Panc1 (cell line): ENCODE measurements around the gene EYA2. TPM values are rescaled to one million over a fixed set of nuclear protein-coding genes. Genes with fewer than 3 reads are reported as not detected.
A peak's percentile ranks its signal among the peaks of the same experiment; 100 is the strongest.

Experiments used
- ATAC-seq: fragments of 200-7000 bp; cut with Tn5 transposase; 2 replicates; pipeline ENCODE4 v1.9.1; 2020; ENCODE audit warnings: mild to moderate bottlenecking, moderate library complexity
- BruUV-seq: library from RNA; stranded (reverse); fragments of 400-500 nt; replicated peaks from 2 replicates; lab custom pipeline; 2021; lab: Mats Ljungman, UMichigan
- CTCF ChIA-PET: fragments of 300-600 bp; sonication (Branson Sonifier 250); formaldehyde crosslinking; loops from one replicate; lab custom pipeline; 2022; ENCODE audit warnings: antibody characterized with exemption; lab: Charles Lee
- POLR2A ChIA-PET: fragments of 300-600 bp; sonication (Branson Sonifier 250); formaldehyde crosslinking; loops from one replicate; lab custom pipeline; 2022; ENCODE audit warnings: antibody characterized with exemption; lab: Charles Lee
- DNase-seq: peaks from one replicate; pipeline ENCODE4 v3.0.0-alpha.2; 2010; ENCODE audit warnings: low read depth, low spot score
- H3K27ac ChIP-seq: 2 replicates; pipeline ENCODE4 v1.5.1; 2011; ENCODE audit warnings: mild to moderate bottlenecking, low read length, inconsistent platforms
- H3K27me3 ChIP-seq: fragments of 200-500 bp; sonication (Bioruptor generic); 2 replicates; pipeline ENCODE4 v1.6.0; 2014; ENCODE audit warnings: low read length, inconsistent platforms; ENCODE audit not compliant: control insufficient read depth, insufficient read depth
- H3K36me3 ChIP-seq: fragments of 200-500 bp; sonication (Bioruptor generic); 2 replicates; pipeline ENCODE4 v1.5.1; 2014; ENCODE audit warnings: inconsistent platforms, mild to moderate bottlenecking, low read length, moderate library complexity; ENCODE audit not compliant: control insufficient read depth, insufficient read depth
- H3K4me1 ChIP-seq: 2 replicates; pipeline ENCODE4 v1.5.1; 2011; ENCODE audit warnings: inconsistent platforms, mild to moderate bottlenecking, low read length, moderate library complexity; ENCODE audit not compliant: control insufficient read depth, insufficient read depth
- H3K4me3 ChIP-seq, 2 experiments: 2 replicates each; pipeline ENCODE4 v1.5.1; 2011 to 2012; ENCODE audit warnings: low read depth in 2 of 2, low read length in 2 of 2, mild to moderate bottlenecking in 2 of 2, inconsistent platforms in 1 of 2, moderate library complexity in 1 of 2
- H3K9me3 ChIP-seq: fragments of 200-500 bp; sonication (Bioruptor generic); 2 replicates; pipeline ENCODE4 v1.5.1; 2014; ENCODE audit warnings: low read depth, mild to moderate bottlenecking, inconsistent platforms, low read length, moderate library complexity; ENCODE audit not compliant: control insufficient read depth, insufficient read depth
- POLR2AphosphoS5 ChIP-seq: IDR thresholded peaks from 2 replicates; pipeline ENCODE4 v1.6.1; 2012; ENCODE audit warnings: mild to moderate bottlenecking, low read depth, low read length, moderate library complexity
- SIN3A ChIP-seq: IDR thresholded peaks from 2 replicates; pipeline ENCODE4 v1.6.1; 2012; ENCODE audit warnings: low read depth, mild to moderate bottlenecking, low read length, moderate library complexity, borderline replicate concordance; ENCODE audit not compliant: insufficient read depth
- TCF7L2 ChIP-seq: IDR thresholded peaks from 2 replicates; pipeline ENCODE4 v1.6.1; 2011; ENCODE audit warnings: mild to moderate bottlenecking, low read depth, low read length, inconsistent platforms
- in situ Hi-C: cut with HindIII; loops from 2 replicates; pipeline ENCODE4 v1.10.0; 2016; ENCODE audit warnings: low sequenced_read_pairs, low pct_unique_long_range_greater_than_20kb
- intact Hi-C: fragments of 100-400 bp; cut with micrococcal nuclease; formaldehyde crosslinking; loops from one replicate; pipeline ENCODE4 v1.10.0; 2022; ENCODE audit not compliant: unreplicated experiment
- total RNA-seq: library from RNA; stranded (reverse); gene quantifications from one replicate; pipeline ENCODE4 v1.2.1, GENCODE V29; 2021; ENCODE audit not compliant: unreplicated experiment
- TF ChIP-seq, protein P1 (sequence below): fragments of 450-650 bp; IDR thresholded peaks from 2 replicates; pipeline ENCODE4 v1.5.1; 2017; ENCODE audit warnings: mild to moderate bottlenecking
- TF ChIP-seq, protein P2 (sequence below), 2 experiments: IDR thresholded peaks; 2 replicates each; pipeline ENCODE4 v1.6.1; 2011 to 2012; ENCODE audit warnings: low read depth in 2 of 2, control low read depth in 1 of 2, low read length in 1 of 2, mild to moderate bottlenecking in 1 of 2, moderate library complexity in 1 of 2; ENCODE audit not compliant: insufficient read depth in 1 of 2

EYA2 gene
- total RNA-seq, 1 experiment from 2014 or later, result 1.9 TPM

- 0 out of 2 replicates have a peak, but pooled peaks have one; percentile 29 for ATAC-seq
- Histone ChIP-seq H3K4me3 (no peak overlapping the region), H3K9me3 (no peaks in the 10 kb centered on the region), H3K27ac (no peak overlapping the region), H3K27me3 (no peaks in the 10 kb centered on the region), H3K36me3 (peaks cover 9% of the 10 kb centered on the region), H3K4me1 (no peaks in the 10 kb centered on the region)
- BruUV-seq, result no TSS peak
- in situ Hi-C loops (no loop called here), intact Hi-C loops (no loop called here)
- CTCF ChIA-PET, result interaction anchor here (1.3 kb wide), 1 partner anchor 163 kb away, joined by 4 read pairs; no protein-coding TSS in a partner anchor
- TF ChIP-seq SIN3A, result no peak
- TF ChIP-seq, protein P1, sequence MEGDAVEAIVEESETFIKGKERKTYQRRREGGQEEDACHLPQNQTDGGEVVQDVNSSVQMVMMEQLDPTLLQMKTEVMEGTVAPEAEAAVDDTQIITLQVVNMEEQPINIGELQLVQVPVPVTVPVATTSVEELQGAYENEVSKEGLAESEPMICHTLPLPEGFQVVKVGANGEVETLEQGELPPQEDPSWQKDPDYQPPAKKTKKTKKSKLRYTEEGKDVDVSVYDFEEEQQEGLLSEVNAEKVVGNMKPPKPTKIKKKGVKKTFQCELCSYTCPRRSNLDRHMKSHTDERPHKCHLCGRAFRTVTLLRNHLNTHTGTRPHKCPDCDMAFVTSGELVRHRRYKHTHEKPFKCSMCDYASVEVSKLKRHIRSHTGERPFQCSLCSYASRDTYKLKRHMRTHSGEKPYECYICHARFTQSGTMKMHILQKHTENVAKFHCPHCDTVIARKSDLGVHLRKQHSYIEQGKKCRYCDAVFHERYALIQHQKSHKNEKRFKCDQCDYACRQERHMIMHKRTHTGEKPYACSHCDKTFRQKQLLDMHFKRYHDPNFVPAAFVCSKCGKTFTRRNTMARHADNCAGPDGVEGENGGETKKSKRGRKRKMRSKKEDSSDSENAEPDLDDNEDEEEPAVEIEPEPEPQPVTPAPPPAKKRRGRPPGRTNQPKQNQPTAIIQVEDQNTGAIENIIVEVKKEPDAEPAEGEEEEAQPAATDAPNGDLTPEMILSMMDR, result no peak
- no peak for TF ChIP-seq POLR2AphosphoS5
- no peak for DNase-seq
- POLR2A ChIA-PET, result no interaction called here
Measured at GRCh38 chr20:47221036-47221625, 326.5 kb downstream of the EYA2 start.

GRCh38 chr20:47222468-47223119 lies 328.0 kb downstream of the EYA2 start:
- no peaks in the 10 kb centered on the region for H3K4me1 ChIP-seq
- no peaks in the 10 kb centered on the region for H3K9me3 ChIP-seq
- H3K4me3 ChIP-seq, result no peak overlapping the region
- DNase-seq (no peak), ATAC-seq (no peak)
- no peak for TF ChIP-seq SIN3A
- TF ChIP-seq TCF7L2, result no peak
- TF ChIP-seq, protein P2, sequence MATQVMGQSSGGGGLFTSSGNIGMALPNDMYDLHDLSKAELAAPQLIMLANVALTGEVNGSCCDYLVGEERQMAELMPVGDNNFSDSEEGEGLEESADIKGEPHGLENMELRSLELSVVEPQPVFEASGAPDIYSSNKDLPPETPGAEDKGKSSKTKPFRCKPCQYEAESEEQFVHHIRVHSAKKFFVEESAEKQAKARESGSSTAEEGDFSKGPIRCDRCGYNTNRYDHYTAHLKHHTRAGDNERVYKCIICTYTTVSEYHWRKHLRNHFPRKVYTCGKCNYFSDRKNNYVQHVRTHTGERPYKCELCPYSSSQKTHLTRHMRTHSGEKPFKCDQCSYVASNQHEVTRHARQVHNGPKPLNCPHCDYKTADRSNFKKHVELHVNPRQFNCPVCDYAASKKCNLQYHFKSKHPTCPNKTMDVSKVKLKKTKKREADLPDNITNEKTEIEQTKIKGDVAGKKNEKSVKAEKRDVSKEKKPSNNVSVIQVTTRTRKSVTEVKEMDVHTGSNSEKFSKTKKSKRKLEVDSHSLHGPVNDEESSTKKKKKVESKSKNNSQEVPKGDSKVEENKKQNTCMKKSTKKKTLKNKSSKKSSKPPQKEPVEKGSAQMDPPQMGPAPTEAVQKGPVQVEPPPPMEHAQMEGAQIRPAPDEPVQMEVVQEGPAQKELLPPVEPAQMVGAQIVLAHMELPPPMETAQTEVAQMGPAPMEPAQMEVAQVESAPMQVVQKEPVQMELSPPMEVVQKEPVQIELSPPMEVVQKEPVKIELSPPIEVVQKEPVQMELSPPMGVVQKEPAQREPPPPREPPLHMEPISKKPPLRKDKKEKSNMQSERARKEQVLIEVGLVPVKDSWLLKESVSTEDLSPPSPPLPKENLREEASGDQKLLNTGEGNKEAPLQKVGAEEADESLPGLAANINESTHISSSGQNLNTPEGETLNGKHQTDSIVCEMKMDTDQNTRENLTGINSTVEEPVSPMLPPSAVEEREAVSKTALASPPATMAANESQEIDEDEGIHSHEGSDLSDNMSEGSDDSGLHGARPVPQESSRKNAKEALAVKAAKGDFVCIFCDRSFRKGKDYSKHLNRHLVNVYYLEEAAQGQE (IDR thresholded peaks at IDR 0.05; ENCODE audit: insufficient read depth in 1 of 2, low read depth in 2 of 2, low read length in 1 of 2), result no peak
- TF ChIP-seq, protein P1, result no peak
- TF ChIP-seq POLR2AphosphoS5, result no peak
- intact Hi-C loops (no loop called here), in situ Hi-C loops (no loop called here)
- no TSS peak for BruUV-seq
- no peaks in the 10 kb centered on the region for H3K27me3 ChIP-seq
- H3K36me3 ChIP-seq, result peaks cover 9% of the 10 kb centered on the region
- POLR2A ChIA-PET, result no interaction called here
- CTCF ChIA-PET, result interaction anchor here (0.6 kb wide), 1 partner anchor 11 kb away, joined by 9 read pairs; no protein-coding TSS in a partner anchor
- H3K27ac ChIP-seq, result no peak overlapping the region
